Glutamatergic neuron (in vitro differentiated cells): ENCODE measurements around the gene PTPRCAP. TPM values are rescaled to one million over a fixed set of nuclear protein-coding genes. Genes with fewer than 3 reads are reported as not detected.

ENCODE experiments used
- DNase-seq: peaks from one replicate; pipeline ENCODE4 v3.0.0; 2022
- H3K27ac Mint-ChIP-seq: one replicate; pipeline ENCODE4 v1.8.0; 2020; ENCODE audit warnings: mild to moderate bottlenecking, mixed read lengths, inconsistent platforms; ENCODE audit not compliant: unreplicated experiment
- H3K27me3 Mint-ChIP-seq: one replicate; pipeline ENCODE4 v1.8.0; 2020; ENCODE audit warnings: mild to moderate bottlenecking, moderate library complexity, mixed read lengths, inconsistent platforms; ENCODE audit not compliant: unreplicated experiment
- H3K36me3 Mint-ChIP-seq: one replicate; pipeline ENCODE4 v1.8.0; 2020; ENCODE audit warnings: mild to moderate bottlenecking, mixed read lengths, inconsistent platforms; ENCODE audit not compliant: unreplicated experiment
- H3K4me1 Mint-ChIP-seq: one replicate; pipeline ENCODE4 v1.8.0; 2020; ENCODE audit warnings: mild to moderate bottlenecking, low read depth, mixed read lengths, inconsistent platforms; ENCODE audit not compliant: unreplicated experiment
- H3K4me3 Mint-ChIP-seq: one replicate; pipeline ENCODE4 v1.8.0; 2020; ENCODE audit warnings: mild to moderate bottlenecking, mixed read lengths, inconsistent platforms; ENCODE audit not compliant: unreplicated experiment
- H3K9me3 Mint-ChIP-seq: one replicate; pipeline ENCODE4 v1.8.0; 2020; ENCODE audit warnings: mild to moderate bottlenecking, moderate library complexity, mixed read lengths, inconsistent platforms; ENCODE audit not compliant: unreplicated experiment
- CTCF ChIP-seq: fragments of 200-600 bp; sonication (generic); IDR thresholded peaks from one replicate; pipeline ENCODE4 v1.5.0; 2021; ENCODE audit not compliant: partially characterized antibody, unreplicated experiment
- total RNA-seq: library from RNA; stranded (reverse); fragmentation: NEBNext Ultra II Directional; extraction: Animal tissue kit (Norgen Biotek cat#: 25700); gene quantifications from one replicate; pipeline ENCODE4 v1.2.1, GENCODE V29; 2021; ENCODE audit not compliant: unreplicated experiment

The PTPRCAP gene
- total RNA-seq, 1 donor from 2014 or later = 2.1 TPM

DNA sequence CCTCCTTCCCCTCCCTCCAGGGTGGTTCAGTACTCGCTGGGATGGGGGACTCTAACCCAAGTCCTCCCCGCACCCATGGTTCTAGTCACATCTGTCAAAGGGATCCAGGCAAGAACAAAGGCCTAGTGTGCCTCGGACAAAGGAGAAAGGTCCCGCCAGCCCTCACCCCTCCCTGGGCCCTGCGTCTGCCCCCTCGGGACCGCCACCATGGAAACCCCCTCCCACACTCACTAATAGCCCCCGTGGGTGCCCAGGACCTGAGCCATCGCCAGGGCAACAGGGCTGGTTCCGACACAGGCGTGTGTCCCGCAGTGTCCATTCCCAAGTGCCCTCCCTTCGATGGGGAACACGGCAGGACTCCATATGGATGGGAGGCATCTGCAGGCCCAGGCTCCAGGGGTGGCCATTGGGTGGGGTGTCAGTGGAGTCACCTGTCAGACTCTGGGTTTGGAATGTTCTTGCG, 27.1 kb downstream of the PTPRCAP start:
- no peak for DNase-seq
- Mint-ChIP-seq H3K27me3 (peaks cover 8% of the 10 kb centered on the region), H3K27ac (no peak overlapping the region), H3K9me3 (no peaks in the 10 kb centered on the region), H3K4me1 (peaks cover 10% of the 10 kb centered on the region), H3K4me3 (no peak overlapping the region), H3K36me3 (no peaks in the 10 kb centered on the region)
- TF ChIP-seq CTCF = no peak

GRCh38 chr11:67409781-67410368, 27.6 kb downstream of the PTPRCAP start:
- Mint-ChIP-seq H3K4me3 (no peak overlapping the region), H3K9me3 (no peaks in the 10 kb centered on the region), H3K27ac (no peak overlapping the region), H3K36me3 (no peaks in the 10 kb centered on the region), H3K4me1 (peaks cover 10% of the 10 kb centered on the region), H3K27me3 (peaks cover 8% of the 10 kb centered on the region)
- DNase-seq = no peak
- TF ChIP-seq CTCF = no peak

- no peak for DNase-seq
- Mint-ChIP-seq H3K27me3 (peaks cover 8% of the 10 kb centered on the region), H3K4me1 (peaks cover 10% of the 10 kb centered on the region), H3K4me3 (no peak overlapping the region), H3K36me3 (no peaks in the 10 kb centered on the region), H3K27ac (no peak overlapping the region), H3K9me3 (no peaks in the 10 kb centered on the region)
- TF ChIP-seq CTCF = no peak
These were observed 28.2 kb downstream of the PTPRCAP start for GRCh38 chr11:67409261-67409666.

- TF ChIP-seq CTCF = no peak
- no peaks in the 10 kb centered on the region for H3K36me3 Mint-ChIP-seq
- H3K27ac Mint-ChIP-seq = no peak overlapping the region
- H3K4me3 Mint-ChIP-seq = no peak overlapping the region
- H3K9me3 Mint-ChIP-seq = no peaks in the 10 kb centered on the region
- peaks cover 8% of the 10 kb centered on the region for H3K27me3 Mint-ChIP-seq
- H3K4me1 Mint-ChIP-seq = peaks cover 10% of the 10 kb centered on the region
- no peak for DNase-seq
These were observed 28.9 kb downstream of the PTPRCAP start for GRCh38 chr11:67408437-67409200.

DNA sequence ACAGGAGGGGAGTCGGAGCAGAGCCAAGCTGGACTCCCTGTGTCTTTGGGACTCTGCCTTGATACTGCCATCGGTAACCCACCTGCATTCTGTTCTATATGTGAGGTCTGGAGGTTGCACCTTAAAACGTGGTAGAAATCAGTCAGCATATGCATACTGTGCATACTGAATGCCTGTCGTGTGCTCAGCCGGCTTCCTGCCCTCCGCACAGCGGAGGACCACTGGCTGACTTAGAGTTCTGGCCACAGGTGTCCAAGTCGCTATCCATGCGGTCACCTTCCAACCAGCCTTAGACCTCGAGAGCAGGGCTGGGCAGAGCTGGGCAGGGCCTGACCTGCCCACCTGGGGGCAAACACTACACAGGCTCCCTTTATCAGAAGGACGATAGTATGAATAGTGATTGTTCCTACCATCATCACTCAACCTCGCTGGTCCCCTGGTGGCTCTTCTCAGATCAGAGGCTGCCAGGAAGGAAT, 29.8 kb downstream of the PTPRCAP start:
- Mint-ChIP-seq H3K4me1 (peaks cover 5% of the 10 kb centered on the region), H3K27me3 (peaks cover 3% of the 10 kb centered on the region), H3K4me3 (no peak overlapping the region), H3K27ac (no peak overlapping the region), H3K9me3 (no peaks in the 10 kb centered on the region), H3K36me3 (no peaks in the 10 kb centered on the region)
- no peak for TF ChIP-seq CTCF
- no peak for DNase-seq
